CMK (cell line): ENCODE measurements around the gene ANKRD2.
"Not testable (repeated sequence)": the region's sequence is repeated elsewhere in the genome, so short reads cannot be mapped to it uniquely, and the experiment has no call there.

Source experiments
- DNase-seq: peaks from one replicate; pipeline ENCODE4 v3.0.0-alpha.2; 2010; ENCODE audit warnings: low read depth

The ANKRD2 gene

GRCh38 chr10:97573672-97574071 is 1.1 kb downstream of the ANKRD2 start:
- DNase-seq: no peak

GRCh38 chr10:97574374-97575126 is 2.0 kb downstream of the ANKRD2 start:
- DNase-seq: no peak

GRCh38 chr10:97575127-97575668 is 2.6 kb downstream of the ANKRD2 start:
- no peak for DNase-seq

- not testable (repeated sequence) for DNase-seq
Observed at GRCh38 chr10:97576487-97576886, 3.9 kb downstream of the ANKRD2 start.

GRCh38 chr10:97577701-97578100 is 5.1 kb downstream of the ANKRD2 start:
- DNase-seq: no peak

- DNase-seq: no peak
Observed at GRCh38 chr10:97578171-97578844, 5.7 kb downstream of the ANKRD2 start.

- DNase-seq: no peak
Observed at GRCh38 chr10:97580421-97581367, 8.1 kb downstream of the ANKRD2 start.

- no peak for DNase-seq
Observed at GRCh38 chr10:97582169-97582568, 9.6 kb downstream of the ANKRD2 start.

- DNase-seq: no peak
Observed at GRCh38 chr10:97583476-97583875, 10.9 kb downstream of the ANKRD2 start.

GRCh38 chr10:97584060-97584797 is 11.7 kb downstream of the ANKRD2 start, which contains the start of gene HOGA1:
HOGA1 (plus strand) TSS chr10:97584389; CDS start chr10:97584704, 315 bp downstream.
- DNase-seq: peak; percentile 7

- no peak for DNase-seq
Observed at GRCh38 chr10:97584798-97585438, 12.3 kb downstream of the ANKRD2 start.

- no peak for DNase-seq
Observed at GRCh38 chr10:97585439-97585811, 12.8 kb downstream of the ANKRD2 start.

- DNase-seq: no peak
Observed at GRCh38 chr10:97587183-97587582, 14.6 kb downstream of the ANKRD2 start.

GRCh38 chr10:97589479-97589878 is 16.9 kb downstream of the ANKRD2 start, which contains the start of gene C10orf62:
C10orf62 (plus strand) TSS chr10:97589721; CDS start chr10:97589898, 177 bp downstream.
- no peak for DNase-seq

- no peak for DNase-seq
Observed at GRCh38 chr10:97590082-97590747, 17.6 kb downstream of the ANKRD2 start.

GRCh38 chr10:97590748-97591495 is 18.3 kb downstream of the ANKRD2 start:
- no peak for DNase-seq

GRCh38 chr10:97593421-97593820 is 20.8 kb downstream of the ANKRD2 start:
- no peak for DNase-seq

GRCh38 chr10:97596101-97597082 is 23.8 kb downstream of the ANKRD2 start:
- no peak for DNase-seq
